GM18511 (cell line): ENCODE measurements around the gene ARSG.

Experiments
- ATAC-seq: cut with Tn5 transposase; IDR thresholded peaks from one replicate; pipeline ENCODE4 v1.9.1; 2021; ENCODE audit warnings: mild to moderate bottlenecking, moderate library complexity; ENCODE audit not compliant: unreplicated experiment

Gene ARSG

DNA sequence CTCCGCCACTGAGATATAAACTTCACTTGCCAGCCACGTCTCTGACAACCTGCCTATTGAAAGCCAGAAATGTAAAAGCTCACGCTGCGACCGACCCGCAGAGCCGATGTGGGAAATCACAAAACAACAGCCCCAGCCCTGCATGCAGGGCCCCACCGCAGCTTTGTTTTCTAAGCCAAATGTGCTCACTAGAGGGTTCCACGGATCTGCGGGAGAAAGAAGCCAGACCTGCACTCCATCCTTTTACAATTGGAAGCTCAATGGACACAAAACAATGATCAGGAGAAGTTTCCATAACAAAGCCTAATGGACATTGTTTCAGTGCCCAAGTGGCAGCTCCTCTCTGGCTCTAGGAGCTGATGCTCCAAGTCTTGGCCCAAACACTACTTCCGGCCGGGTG lies 132.9 kb downstream of the ARSG start:
- ATAC-seq = no peak

DNA sequence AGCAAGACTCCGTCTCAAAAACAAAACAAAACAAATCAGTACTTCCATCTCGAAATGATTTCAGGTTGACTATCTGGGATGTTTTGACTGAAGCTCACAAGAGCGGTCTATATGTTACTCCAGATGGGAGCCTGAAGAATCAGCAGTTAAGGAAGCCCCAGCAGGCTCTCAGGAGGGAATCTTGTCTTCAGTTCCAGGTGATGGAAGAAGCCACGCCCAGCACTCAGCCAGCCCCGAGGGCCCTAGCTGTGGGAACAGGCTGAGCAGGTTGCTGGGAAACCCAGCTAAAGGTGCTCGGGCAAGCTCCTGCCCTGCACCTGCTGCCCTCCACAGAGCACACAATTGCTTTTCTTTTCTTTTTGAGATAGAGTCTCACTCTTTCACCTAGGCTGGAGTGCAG lies 133.6 kb downstream of the ARSG start:
- ATAC-seq = no peak

DNA sequence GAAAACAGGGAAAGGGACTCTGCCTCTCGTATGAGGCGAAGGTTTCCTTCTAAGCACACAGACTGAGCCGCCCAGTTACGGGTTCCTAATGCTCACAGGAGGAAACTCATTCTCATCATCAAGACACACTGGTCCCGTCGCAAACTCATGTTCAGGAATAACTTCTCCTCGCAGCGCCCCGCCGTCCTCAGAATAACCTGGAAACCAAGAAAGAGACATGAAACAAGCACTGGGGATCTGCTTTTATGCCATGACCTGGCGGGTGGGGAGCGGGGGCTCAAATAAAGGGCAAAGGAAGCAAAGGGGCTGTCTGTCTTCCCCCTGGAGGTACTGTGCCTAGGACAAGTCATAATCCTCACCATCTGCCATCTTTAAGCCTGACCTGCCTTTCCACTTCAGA lies 134.7 kb downstream of the ARSG start:
- no peak for ATAC-seq

DNA sequence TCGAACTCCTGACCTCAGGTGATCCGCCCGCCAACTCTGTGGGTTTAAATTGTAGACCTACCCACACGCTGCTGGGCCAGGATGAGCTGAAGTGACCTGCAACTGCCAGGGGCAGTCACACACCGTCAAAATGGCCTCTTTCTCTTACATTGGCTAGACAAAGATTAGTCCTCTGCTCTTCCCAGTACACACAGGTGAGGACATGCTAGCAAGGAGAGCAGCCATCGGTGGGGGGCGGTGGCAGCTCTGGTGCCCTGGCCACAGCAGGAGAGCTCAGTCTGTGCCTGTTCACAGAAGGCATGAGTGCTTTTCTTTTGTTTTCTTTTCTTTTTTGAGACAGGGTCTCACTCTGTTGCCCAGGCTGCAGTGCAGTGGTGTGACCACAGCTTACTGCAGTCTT lies 136.3 kb downstream of the ARSG start:
- no peak for ATAC-seq

GRCh38 chr17:68428498-68429172 lies 137.3 kb downstream of the ARSG start:
- no peak for ATAC-seq

DNA sequence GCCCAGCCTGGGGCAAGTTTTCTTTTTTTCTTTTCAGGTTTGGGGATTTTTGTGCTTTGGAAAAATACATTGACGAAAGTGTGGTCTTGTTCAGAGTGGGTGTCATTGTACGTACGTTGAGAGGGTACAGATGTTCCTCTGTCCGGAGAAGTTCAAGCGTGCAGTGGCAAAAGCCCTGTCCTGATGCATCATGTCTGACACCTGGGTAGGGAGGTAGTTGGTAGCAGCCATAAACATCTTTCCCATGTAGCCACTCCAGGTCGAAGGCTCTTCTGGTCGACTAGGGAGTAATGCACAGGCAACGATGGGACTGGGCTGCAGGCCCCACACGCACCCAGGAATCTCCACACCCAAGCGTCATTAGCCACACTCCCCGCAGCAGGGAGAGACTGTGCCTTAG lies 138.6 kb downstream of the ARSG start:
- ATAC-seq = no peak

GRCh38 chr17:68431045-68431608 lies 139.8 kb downstream of the ARSG start:
- no peak for ATAC-seq

DNA sequence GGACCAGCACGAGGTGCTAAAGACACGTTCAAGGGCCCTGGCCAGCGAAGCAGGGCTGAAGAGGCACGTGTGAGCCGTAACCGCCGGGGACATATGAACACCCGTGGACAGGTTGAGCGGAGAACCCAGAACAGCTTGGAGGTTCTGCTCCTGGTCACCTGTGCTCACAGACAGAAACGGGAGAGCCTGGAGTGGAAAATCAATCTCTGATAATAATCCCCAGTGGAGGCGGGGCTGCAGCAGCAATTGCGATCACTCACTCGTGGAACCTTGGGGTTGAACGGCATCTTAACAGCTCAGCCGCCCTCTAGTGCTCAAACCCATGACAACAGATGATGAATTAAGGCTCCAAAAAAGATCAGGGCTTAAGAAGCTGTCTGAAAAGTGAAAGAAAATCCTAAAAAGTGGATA lies 140.4 kb downstream of the ARSG start:
- no peak for ATAC-seq

GRCh38 chr17:68432086-68432864 lies 141.0 kb downstream of the ARSG start:
- ATAC-seq = no peak

- no peak for ATAC-seq
Measured at GRCh38 chr17:68433211-68433610, 141.9 kb downstream of the ARSG start.

DNA sequence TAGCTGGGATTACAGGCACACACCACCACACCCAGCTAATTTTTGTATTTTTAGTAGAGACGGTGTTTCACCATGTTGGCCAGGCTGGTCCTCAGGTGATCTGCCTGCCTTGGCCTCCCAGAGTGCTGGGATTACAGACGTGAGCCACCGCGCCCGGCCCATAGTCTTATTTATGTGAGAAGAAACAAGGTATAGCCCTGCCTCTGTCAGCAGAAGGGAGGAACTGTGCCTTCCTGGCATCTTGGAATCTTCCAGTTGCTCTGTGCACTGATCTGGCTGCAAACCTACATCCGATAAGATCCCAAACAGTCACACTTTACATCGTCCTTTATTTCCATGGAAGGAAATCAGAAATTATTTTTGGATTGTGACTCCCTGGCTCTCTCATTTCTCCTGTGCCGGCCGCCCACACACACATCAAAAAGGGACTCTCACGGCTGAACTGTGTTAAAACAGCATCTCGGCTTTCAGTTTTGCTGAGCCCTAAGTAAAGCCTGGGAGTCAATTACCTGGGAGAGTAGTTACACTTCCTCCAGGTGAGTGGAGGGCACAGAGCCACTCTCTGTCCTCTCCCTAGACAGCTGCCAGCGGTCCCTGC lies 142.7 kb downstream of the ARSG start:
- ATAC-seq = no peak

DNA sequence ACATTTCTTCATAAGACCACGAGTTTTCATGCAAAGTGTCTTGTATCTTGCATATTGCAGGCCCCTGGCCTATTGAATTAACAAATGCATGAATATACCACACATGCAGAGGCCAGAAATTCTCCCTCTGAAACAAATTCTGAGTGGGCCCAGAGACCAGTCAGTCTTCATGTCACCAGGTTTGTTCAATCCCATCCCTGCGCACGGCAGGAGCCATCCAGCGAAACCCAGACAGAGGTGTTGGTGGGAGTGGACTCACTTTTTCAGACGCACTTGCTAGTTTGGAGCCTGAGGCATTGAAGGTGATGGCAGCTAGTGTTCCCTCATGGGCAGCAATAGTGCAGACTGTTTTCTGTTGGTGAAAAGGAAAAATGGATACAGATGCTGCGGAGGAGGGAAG lies 144.1 kb downstream of the ARSG start:
- ATAC-seq = no peak

- peak; percentile 72 for ATAC-seq
Measured at GRCh38 chr17:68435876-68436842, 144.9 kb downstream of the ARSG start.

GRCh38 chr17:68437979-68438822 lies 146.9 kb downstream of the ARSG start:
- ATAC-seq = peak; percentile 67

DNA sequence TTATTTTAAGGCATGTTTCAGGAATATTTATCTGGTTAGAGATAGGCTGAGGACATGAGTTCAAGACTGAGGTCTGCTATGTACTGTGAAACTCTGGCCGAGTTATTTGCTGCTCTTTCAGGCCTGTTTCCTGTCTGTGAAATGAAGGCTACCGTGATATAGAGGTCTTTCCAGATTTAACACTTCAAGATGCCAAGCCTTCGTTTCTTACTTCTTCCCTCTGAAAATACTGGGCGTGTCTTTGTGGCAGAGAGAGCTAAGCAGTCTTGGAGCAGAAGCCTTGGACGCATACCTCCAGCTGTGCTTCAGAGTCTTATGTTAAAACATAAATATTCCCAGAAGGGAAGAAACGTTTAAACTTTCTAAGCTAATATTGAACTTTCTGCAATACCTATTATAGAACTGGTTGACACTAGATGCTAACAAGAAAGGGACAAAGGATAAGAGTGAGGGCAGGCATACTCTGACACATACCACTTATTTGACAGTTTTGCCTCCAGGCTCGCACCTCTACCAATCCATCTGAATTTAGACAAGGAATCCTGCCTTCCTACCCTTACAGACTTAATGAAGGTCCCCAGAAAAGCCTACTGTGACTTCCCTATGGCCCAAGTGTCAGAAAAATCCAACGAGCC lies 148.5 kb downstream of the ARSG start:
- no peak for ATAC-seq

DNA sequence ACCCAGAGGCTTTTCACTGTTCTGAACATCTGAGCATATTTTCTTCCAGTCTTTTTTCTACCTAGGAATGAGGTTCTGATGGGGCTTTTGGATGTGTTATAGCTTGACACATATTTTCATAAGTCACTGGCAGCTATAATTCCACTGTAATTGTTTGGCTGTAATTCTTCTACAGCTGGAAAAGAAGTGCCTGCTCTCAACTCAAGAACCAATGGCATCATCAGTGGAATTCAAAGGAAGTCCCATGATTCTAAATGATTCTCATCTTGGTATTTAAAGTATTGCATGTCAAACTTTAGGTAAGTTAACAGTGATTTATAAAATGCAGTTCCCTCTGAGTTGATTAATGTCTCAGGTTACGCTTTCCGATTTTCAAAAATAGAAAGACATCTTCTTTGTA lies 149.2 kb downstream of the ARSG start:
- ATAC-seq = no peak

- ATAC-seq = no peak
Measured at GRCh38 chr17:68441070-68441770, 149.9 kb downstream of the ARSG start.

DNA sequence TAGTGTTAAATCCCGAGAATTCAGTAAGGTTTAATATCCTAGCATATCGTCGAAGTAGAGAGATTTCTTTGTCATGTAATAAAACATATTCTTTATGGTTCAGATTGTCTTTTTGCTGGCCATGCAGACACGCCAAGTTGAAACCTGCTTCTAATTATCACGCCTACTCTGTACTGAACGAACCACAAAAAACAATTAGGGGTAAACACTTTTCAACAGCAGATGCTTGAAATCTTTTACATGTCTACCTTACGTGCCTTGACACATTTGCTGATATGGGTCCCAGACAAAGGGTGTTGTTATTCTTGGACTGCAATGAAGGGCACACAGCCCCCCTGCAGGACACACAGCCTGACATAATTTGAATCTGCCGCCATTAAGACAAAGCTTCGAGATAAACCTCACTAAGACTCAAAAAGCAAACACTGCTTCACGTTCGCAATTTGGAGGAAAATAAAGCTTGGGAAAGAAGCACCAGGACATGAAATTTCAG lies 152.7 kb downstream of the ARSG start:
- no peak for ATAC-seq

GRCh38 chr17:68445671-68446070 lies 154.4 kb downstream of the ARSG start:
- no peak for ATAC-seq
